Renal cortex interstitium (tissue), 11 donors: ENCODE measurements around the gene MORN1. TPM values are rescaled to one million over a fixed set of nuclear protein-coding genes. Genes with fewer than 3 reads are reported as not detected.

Experiments used
- DNase-seq, 11 donors: peaks; one replicate each; pipeline ENCODE4 v3.0.0-alpha.2; 2013; ENCODE audit warnings: low read depth in 9 of 11, low spot score in 4 of 11; ENCODE audit errors: extremely low read depth in 1 of 11
- polyA plus RNA-seq, 3 donors: library from polyadenylated mRNA; unstranded; fragments of 120-200 nt; gene quantifications; one replicate each; pipeline ENCODE4 v1.2.1, GENCODE V29; 2013; ENCODE audit not compliant: insufficient read length in 3 of 3

The MORN1 gene
- polyA plus RNA-seq, 3 donors = 11.8 to 19.5 (median 15.5) TPM

DNA sequence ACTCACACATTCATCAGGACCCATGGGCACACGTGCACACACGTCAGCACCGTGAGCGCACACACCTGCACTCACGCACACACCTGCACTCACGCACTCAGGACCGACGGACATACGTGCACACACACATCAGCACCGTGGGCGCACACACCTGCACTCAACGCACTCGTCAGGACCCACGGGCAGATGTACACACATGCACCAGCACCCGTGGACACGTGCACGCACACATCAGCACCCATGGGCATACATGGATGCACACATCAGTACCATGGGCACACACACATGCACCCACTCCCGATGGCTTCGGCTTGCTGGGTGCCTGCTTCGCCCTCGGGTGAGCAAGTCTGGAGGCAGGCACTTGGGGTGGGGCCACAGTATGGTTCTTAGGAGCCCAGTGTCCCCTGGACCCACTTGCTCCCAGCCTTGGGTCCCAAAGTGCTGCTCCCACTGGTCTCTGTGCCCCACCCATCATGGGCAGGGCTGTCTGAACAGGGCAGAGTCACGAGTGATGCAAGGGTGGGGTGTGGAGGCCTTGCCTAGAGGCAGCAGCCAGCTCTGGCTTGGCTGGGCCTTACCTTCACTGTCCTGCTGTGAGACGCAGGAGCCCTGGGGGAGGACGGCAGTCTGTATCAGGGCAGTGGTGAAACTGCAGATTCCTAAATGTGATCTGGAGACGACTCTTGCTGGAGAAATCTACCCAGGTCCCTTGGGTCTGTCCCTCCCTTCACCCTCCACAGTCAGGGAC lies 113.4 kb downstream of the MORN1 start:
- DNase-seq = no peak

- no peak for DNase-seq
Measured at GRCh38 chr1:2276803-2277580, 114.4 kb downstream of the MORN1 start.

DNA sequence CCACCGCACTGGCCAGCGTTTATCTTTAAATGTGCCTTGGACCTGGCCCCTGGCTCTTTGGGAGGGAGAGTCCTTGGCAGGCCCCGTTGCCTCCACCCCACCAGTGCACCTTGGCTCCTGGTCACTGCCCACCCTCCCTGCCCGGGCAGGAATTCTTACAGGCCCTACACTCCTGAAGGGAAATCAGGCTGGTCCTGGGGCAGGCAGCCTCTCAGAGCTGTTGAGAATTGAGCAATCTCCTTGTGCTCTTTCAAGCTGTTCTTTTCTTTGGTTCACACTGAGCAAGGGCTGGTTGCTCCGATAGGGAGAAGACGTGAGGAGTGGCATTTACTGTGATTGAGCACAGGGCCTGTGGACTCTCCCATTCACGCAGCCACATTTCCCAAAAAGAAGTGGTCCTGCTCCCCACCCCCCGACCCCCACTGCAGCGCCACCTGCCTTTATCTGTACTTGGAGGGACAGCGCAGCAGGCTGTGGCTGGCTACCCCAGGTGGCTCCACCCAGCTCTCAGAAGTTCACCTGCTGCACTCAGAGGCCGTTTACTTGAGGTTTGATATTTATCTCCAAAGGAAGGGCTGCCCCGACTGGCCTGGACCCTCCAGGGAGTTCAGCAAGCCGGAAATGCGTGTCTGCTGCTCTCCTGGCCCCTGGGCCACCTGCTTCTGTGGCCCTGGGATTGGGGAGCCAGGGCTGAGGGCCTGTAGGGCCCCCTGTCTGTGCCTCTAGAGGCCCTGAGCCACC lies 115.4 kb downstream of the MORN1 start:
- no peak for DNase-seq

DNA sequence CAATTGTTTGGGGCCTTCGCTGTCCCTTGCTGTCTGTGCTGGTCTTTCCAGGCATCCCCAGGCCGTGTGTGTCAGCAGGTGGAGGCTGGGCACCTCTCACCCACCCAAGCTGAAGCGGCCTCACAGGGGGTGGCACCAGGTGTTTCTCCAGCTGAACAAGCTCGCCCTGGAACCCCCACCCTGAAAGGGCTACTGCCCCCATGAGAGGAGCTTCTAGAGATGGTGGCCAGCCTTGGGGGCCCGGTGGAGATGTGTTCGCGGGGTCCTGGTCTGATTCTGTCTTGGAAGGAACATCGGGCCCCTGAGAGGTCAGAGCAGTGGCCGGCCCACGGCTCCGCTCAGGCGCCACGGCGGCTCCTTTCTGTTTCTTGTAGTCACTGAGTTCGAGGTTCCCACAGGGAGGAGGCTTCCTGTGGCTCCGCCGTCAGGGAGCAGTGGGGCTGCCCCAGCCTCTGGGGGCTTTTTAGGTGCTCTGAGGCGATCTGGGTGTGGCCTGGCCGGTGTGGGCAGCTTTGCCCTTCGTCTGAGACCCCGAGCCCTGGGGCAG lies 116.4 kb downstream of the MORN1 start:
- no peak for DNase-seq

DNA sequence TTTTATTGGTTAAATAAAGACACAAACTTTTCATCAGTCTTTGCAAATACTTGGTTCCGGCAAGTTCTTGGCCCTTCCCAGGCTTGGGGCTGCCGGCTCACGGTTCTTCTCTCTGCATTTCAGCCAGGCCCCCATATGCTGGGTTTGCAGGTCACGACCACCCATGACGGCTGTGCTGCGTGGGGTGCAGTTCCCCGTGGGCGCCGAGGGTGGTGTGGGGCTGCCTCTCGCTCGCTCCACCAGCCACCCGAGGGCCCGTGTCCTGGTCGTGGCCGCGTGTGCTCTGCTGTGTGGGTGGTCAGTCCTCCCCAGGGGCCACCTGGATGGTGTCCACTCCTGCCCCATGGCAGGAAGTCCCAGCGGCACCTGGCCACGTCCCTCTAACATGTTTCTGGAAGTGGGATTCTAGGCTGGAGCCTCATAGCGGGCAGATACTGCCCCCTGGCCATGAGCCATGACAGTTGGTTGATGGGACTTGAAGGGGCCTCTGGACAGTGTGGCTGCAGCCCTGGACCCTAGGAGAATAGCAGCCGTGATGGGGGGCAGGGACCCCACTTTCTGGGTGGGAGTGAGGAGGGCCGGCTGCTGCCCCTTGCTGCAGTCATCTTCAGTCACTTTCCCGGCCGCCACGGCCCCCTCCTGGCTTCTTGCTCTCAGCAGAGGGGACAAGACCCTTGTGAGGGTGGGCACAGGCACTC lies 117.0 kb downstream of the MORN1 start:
- DNase-seq = no peak

DNA sequence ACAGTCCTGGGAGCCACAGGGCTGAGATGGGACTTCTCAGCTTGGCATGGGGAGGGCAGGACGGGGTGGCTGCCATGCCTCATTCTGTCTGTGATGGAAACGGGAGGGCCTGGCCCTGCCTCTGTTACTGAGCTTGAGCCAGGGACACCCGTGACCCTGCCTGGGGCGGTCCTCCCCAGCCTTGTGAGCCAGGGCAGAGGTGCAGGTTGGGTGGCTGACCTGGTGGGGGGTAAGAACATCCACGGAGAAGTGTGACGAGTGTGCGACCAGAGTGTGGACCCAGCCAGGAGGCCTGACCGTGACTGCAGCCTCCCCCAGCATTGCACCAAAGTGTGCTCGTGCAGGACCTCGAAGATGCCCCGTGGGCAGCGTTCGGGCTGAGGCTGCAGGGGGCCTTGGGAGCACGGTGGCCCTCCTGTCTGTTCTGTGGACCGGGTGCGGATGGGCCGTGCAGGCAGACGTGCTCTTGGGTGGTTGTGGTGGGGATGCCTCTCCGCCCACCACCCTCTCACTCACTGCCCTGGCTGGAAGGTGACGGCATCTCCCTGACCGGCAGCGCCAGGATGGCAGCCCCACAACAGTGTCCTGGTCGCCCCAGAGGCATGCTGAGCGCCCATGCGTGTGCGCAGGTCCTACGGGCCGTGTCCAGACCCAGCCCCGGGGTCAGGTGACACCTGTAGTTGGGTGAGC lies 117.8 kb downstream of the MORN1 start:
- DNase-seq = no peak

DNA sequence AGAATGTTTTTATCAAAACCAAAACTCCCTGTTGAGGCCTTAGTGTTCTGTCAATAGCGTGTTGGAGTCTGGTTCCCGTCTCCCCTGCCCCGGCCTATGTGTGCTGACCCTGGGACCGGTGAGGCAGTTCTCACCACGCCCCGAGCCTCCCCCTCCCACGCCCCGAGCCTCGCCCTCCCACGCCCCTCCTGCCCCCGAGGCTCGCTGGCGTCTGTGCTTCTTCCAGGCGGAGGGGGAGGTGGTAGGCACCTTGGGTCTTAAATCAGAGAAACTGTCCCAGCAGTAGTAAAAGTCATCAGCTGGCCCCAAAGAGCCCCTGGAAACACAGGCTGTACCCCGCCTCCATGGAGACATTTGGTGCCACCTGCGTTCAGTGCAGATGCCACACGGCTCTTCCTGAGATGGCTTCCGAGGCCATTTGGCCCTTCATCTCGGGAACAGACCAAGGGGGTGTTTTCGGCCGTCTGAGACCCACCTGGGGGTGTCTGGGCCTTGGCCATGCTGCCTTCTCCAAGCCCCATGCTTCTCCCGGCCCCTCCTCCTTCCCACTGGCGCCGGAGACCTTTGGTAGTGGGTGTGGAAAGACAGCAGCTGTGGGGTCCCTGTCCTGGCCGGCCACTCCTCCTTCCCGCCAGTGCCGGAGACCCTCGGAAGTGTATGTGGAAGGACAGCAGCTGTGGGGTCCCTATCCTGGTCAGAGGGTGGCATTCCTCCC lies 118.5 kb downstream of the MORN1 start:
- no peak for DNase-seq

GRCh38 chr1:2271841-2272655 lies 119.3 kb downstream of the MORN1 start:
- no peak for DNase-seq

Other genes with a start within 250 kb of the MORN1 start
- 10 to 100 TPM; 28.2 to 54.2 (median 53.8) TPM for gene FAAP20, start 196.8 kb downstream of the MORN1 start, polyA plus RNA-seq
- 10 to 100 TPM; 48.7 to 63.3 (median 56.2) TPM for gene SKI, start 163.2 kb downstream of the MORN1 start, polyA plus RNA-seq
- gene RER1, start 287 bp upstream of the MORN1 start, polyA plus RNA-seq = 100 to 1,000 TPM; 116 to 126 (median 119) TPM
- 10 to 100 TPM; 21.4 to 26.8 (median 26.6) TPM for gene PEX10, start 21.0 kb upstream of the MORN1 start, polyA plus RNA-seq
- 1 to 10 TPM in 2 of 3 donors, under 1 TPM in 1; 0.62 to 1.4 (median 1.3) TPM for gene PLCH2, start 84.7 kb upstream of the MORN1 start, polyA plus RNA-seq
- 10 to 100 TPM; 23.1 to 29.7 (median 29.2) TPM for gene PANK4, start 135.0 kb upstream of the MORN1 start, polyA plus RNA-seq
- under 1 TPM; 0.14 to 0.79 (median 0.76) TPM for gene HES5, start 138.7 kb upstream of the MORN1 start, polyA plus RNA-seq
- 10 to 100 TPM; 16.5 to 37.2 (median 20.9) TPM for gene TNFRSF14, start 164.8 kb upstream of the MORN1 start, polyA plus RNA-seq
- gene PRXL2B, start 195.2 kb upstream of the MORN1 start, polyA plus RNA-seq = 10 to 100 TPM; 36.1 to 45.8 (median 43.5) TPM
- 1 to 10 TPM; 1.9 to 2.9 (median 2.8) TPM for gene MMEL1, start 241.5 kb upstream of the MORN1 start, polyA plus RNA-seq